Measurements from ENCODE around the gene RXRA. TPM values are rescaled to one million over a fixed set of nuclear protein-coding genes. Genes with fewer than 3 reads are reported as not detected.

RXRA gene
- total and polyA plus RNA-seq, 10 of the 15 experiments (the other 5 are each of a cell fraction or from before 2014, with no cell fraction given), result 0.89 to 36.8 (median 11.1) TPM

DNA sequence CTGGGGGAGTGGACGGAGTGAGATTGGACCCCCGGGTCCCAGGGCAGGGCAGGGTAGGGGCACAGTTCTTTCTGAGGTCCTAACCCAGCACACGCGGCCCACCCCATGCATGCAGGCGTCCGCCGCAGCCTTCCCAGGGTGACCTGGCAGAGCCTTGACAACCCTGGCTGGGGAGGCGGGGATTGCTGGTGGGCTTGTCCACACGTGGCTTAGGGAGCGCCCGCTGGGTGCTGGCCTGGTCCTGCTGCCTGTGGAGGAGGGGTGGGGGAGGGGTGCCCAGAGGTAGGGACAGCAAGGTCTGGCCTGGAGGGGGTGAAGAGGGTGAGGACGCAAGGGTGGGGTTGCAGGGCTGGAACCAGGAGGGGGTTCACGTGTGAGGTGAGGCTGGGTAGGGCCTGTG lies 6.0 kb downstream of the RXRA start:
- SMC1A ChIA-PET (ENCODE audit: uncharacterized antibody, unreplicated experiment), result no interaction called here
- no peaks in the 10 kb centered on the region for H3K4me1 ChIP-seq (ENCODE audit: control insufficient read depth, insufficient read depth, low read length)
- no peak for FAIRE-seq
- intact Hi-C loops (cut with micrococcal nuclease; ENCODE audit: unreplicated experiment), result no loop called here
- H3K79me2 ChIP-seq (ENCODE audit: control insufficient read depth, insufficient read depth, low read length), result no peaks in the 10 kb centered on the region
- BruUV-seq (replicated peaks), result no TSS peak
- H3K9ac ChIP-seq (ENCODE audit: control insufficient read depth, insufficient read depth, low read length), result no peak overlapping the region
- CTCF ChIA-PET, result no interaction called here
- RAD21 ChIA-PET (ENCODE audit: unreplicated experiment), result no interaction called here
- H3K4me2 ChIP-seq (ENCODE audit: control insufficient read depth, insufficient read depth), result no peak overlapping the region
- no peak overlapping the region for H2AFZ ChIP-seq (ENCODE audit: control insufficient read depth, low read depth, low read length)
- no peaks in the 10 kb centered on the region for H4K20me1 ChIP-seq (ENCODE audit: control insufficient read depth, insufficient read depth)
- WGBS (ENCODE audit: insufficient coverage, insufficient replicate concordance, low lambda C conversion rate, missing lambda C conversion rate), result 53% methylated on average over 11 of the region's 13 CpGs
- no peak overlapping the region for H3K27ac ChIP-seq (ENCODE audit: control insufficient read depth, insufficient read depth)
- in situ Hi-C loops (cut with MboI), result no loop called here
- no peak overlapping the region for H3K4me3 ChIP-seq
- no peaks in the 10 kb centered on the region for H3K9me3 ChIP-seq (replicated peaks; ENCODE audit: control insufficient read depth, insufficient read depth, low read length)
- no peak for DNase-seq (ENCODE audit: low read depth, low spot score)
- POLR2A ChIA-PET, result no interaction called here
- H3K36me3 ChIP-seq (ENCODE audit: control insufficient read depth in 2 of 2, insufficient read depth in 2 of 2, low read length in 1 of 2), result no peaks in the 10 kb centered on the region; a peak in 1 of 4 replicates
- no peak for ATAC-seq
- peaks cover 2 to 8% of the 10 kb centered on the region in 2 experiments for H3K27me3 ChIP-seq (replicated peaks in 1 of 2; ENCODE audit: control insufficient read depth in 2 of 2, insufficient read depth in 2 of 2, low read length in 1 of 2)
- TF ChIP-seq NFIC (IDR thresholded peaks at IDR 0.05; ENCODE audit: low read depth, low read length) (no peak), RB1 (IDR thresholded peaks at IDR 0.05; ENCODE audit: borderline replicate concordance) (no peak), SPI1 (IDR thresholded peaks at IDR 0.05; ENCODE audit: borderline replicate concordance, insufficient read depth, low read depth, low read length) (no peak), SMAD1 (IDR thresholded peaks at IDR 0.05; ENCODE audit: low read depth, partially characterized antibody) (no peak), ESRRA (IDR thresholded peaks at IDR 0.05; ENCODE audit: low read length) (no peak), CEBPB (IDR thresholded peaks at IDR 0.05; ENCODE audit: borderline replicate concordance in 1 of 2, low read depth in 2 of 2, low read length in 2 of 2) (no peak), TAF1 (IDR thresholded peaks at IDR 0.05; ENCODE audit: borderline replicate concordance, low read depth, low read length) (no peak), NR2C2 (IDR thresholded peaks at IDR 0.05; ENCODE audit: borderline replicate concordance, control insufficient read depth, insufficient read length, low read depth) (no peak), YY1 (IDR thresholded peaks at IDR 0.05; ENCODE audit: low read depth, low read length) (no peak)
- TF ChIP-seq, protein P1, sequence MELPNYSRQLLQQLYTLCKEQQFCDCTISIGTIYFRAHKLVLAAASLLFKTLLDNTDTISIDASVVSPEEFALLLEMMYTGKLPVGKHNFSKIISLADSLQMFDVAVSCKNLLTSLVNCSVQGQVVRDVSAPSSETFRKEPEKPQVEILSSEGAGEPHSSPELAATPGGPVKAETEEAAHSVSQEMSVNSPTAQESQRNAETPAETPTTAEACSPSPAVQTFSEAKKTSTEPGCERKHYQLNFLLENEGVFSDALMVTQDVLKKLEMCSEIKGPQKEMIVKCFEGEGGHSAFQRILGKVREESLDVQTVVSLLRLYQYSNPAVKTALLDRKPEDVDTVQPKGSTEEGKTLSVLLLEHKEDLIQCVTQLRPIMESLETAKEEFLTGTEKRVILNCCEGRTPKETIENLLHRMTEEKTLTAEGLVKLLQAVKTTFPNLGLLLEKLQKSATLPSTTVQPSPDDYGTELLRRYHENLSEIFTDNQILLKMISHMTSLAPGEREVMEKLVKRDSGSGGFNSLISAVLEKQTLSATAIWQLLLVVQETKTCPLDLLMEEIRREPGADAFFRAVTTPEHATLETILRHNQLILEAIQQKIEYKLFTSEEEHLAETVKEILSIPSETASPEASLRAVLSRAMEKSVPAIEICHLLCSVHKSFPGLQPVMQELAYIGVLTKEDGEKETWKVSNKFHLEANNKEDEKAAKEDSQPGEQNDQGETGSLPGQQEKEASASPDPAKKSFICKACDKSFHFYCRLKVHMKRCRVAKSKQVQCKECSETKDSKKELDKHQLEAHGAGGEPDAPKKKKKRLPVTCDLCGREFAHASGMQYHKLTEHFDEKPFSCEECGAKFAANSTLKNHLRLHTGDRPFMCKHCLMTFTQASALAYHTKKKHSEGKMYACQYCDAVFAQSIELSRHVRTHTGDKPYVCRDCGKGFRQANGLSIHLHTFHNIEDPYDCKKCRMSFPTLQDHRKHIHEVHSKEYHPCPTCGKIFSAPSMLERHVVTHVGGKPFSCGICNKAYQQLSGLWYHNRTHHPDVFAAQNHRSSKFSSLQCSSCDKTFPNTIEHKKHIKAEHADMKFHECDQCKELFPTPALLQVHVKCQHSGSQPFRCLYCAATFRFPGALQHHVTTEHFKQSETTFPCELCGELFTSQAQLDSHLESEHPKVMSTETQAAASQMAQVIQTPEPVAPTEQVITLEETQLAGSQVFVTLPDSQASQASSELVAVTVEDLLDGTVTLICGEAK (IDR thresholded peaks at IDR 0.05; ENCODE audit: borderline replicate concordance), result no peak
- TF ChIP-seq, protein P2, sequence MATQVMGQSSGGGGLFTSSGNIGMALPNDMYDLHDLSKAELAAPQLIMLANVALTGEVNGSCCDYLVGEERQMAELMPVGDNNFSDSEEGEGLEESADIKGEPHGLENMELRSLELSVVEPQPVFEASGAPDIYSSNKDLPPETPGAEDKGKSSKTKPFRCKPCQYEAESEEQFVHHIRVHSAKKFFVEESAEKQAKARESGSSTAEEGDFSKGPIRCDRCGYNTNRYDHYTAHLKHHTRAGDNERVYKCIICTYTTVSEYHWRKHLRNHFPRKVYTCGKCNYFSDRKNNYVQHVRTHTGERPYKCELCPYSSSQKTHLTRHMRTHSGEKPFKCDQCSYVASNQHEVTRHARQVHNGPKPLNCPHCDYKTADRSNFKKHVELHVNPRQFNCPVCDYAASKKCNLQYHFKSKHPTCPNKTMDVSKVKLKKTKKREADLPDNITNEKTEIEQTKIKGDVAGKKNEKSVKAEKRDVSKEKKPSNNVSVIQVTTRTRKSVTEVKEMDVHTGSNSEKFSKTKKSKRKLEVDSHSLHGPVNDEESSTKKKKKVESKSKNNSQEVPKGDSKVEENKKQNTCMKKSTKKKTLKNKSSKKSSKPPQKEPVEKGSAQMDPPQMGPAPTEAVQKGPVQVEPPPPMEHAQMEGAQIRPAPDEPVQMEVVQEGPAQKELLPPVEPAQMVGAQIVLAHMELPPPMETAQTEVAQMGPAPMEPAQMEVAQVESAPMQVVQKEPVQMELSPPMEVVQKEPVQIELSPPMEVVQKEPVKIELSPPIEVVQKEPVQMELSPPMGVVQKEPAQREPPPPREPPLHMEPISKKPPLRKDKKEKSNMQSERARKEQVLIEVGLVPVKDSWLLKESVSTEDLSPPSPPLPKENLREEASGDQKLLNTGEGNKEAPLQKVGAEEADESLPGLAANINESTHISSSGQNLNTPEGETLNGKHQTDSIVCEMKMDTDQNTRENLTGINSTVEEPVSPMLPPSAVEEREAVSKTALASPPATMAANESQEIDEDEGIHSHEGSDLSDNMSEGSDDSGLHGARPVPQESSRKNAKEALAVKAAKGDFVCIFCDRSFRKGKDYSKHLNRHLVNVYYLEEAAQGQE (IDR thresholded peaks at IDR 0.05; ENCODE audit: low read depth, low read length), result no peak
- TF ChIP-seq, protein P3, sequence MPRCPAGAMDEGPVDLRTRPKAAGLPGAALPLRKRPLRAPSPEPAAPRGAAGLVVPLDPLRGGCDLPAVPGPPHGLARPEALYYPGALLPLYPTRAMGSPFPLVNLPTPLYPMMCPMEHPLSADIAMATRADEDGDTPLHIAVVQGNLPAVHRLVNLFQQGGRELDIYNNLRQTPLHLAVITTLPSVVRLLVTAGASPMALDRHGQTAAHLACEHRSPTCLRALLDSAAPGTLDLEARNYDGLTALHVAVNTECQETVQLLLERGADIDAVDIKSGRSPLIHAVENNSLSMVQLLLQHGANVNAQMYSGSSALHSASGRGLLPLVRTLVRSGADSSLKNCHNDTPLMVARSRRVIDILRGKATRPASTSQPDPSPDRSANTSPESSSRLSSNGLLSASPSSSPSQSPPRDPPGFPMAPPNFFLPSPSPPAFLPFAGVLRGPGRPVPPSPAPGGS (IDR thresholded peaks at IDR 0.05; ENCODE audit: borderline replicate concordance, insufficient read depth, low read depth, low read length, poor library complexity, severe bottlenecking), result no peak
- TF ChIP-seq, protein P4, sequence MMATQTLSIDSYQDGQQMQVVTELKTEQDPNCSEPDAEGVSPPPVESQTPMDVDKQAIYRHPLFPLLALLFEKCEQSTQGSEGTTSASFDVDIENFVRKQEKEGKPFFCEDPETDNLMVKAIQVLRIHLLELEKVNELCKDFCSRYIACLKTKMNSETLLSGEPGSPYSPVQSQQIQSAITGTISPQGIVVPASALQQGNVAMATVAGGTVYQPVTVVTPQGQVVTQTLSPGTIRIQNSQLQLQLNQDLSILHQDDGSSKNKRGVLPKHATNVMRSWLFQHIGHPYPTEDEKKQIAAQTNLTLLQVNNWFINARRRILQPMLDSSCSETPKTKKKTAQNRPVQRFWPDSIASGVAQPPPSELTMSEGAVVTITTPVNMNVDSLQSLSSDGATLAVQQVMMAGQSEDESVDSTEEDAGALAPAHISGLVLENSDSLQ (IDR thresholded peaks at IDR 0.05), result no peak

All from GM12878 (cell line).